ENCODE data around the gene PDXK.

The PDXK gene

DNA sequence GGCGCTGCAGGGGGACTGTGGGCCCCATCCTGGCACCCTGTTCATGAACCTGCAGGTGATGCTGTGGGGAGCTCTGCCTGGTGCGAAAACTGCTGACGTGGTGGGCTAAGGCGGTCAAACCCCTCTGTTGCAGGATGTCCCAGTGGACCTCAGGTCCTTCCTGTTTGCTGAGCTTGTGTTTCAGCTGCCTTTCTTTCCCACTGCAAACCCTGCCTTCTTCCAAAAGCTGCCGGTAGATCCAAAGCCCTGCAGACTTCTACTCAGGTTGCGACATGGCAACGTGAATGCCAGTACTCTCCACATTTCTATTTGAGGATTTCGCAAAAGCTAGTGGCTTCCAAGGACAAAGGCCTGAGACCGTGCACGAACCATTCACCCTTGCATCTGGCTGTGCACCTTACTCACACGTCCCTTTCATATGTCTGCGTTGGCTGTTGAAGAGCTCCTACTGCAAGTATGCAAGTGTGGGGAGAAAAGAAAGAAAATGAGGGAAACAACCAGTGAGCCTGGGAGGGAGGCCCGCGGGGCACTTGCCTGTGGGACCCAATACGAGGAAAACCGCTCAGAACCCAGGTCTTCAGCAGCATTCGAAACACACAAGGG, 64.3 kb downstream of the PDXK start:
- DNase-seq: no peak

DNA sequence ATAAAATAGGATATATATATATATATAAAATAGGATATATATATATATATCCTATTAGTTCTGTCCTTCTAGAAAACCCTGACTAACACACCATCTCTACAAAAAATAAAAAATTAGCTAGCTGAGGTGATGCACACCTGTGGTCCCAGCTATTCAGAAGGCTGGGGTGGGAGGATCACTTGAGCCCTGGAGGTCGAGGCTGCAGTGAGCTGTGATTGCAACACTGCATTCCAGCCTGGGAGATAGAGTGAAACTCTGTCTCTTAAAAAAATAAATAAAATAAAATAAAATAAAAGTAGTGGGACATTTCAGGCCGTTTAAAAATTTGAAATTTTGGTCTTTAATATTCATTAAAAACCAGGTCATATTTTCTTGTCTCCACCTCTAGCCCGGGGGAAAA, 66.2 kb downstream of the PDXK start:
- no peak for DNase-seq

DNA sequence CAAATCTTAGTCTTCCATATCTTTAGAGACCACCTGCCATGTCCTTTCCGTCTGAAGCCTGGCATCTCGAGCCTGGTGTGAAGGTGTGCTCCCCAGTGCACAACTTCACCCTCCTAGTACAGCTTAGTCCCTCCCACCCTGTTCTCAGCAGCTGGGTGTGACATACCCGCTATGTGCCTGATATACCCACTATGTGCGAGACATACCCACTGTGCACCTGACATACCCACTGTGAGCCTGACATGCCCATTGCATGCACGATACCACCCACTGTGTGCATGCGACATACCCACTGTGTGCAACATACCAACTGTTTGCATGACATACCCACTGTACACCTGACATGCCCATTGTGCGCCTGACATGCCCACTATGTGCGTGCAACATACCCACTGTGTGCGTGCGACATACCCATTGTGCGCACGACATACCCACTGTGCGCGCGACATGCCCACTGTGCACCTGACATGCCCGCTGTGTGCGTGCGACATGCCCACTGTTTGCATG, 67.4 kb downstream of the PDXK start:
- no peak for DNase-seq

DNA sequence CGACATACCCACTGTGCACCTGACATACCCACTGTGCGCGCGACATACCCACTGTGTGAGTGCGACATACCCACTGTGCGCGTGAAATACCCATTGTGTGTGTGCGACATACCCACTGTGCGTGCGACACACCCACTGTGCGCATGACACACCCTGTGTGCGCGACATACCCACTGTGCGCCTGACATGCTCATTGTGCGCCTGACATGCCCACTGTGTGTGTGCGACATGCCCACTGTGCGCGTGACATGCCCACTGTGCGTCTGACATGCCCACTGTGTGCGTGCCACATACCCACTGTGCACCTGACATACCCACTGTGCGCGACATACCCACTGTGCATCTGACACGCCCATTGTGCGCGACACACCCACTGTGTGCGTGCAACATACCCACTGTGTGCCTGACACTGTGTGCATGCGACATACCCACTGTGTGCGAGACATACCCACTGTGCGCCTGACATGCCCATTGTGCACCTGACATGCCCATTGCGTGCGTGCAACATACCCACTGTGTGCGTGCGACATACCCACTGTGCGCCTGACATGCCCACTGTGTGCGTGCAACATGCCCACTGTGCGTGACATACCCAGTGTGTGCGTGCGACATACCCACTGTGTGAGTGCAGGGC, 68.0 kb downstream of the PDXK start:
- DNase-seq: no peak

DNA sequence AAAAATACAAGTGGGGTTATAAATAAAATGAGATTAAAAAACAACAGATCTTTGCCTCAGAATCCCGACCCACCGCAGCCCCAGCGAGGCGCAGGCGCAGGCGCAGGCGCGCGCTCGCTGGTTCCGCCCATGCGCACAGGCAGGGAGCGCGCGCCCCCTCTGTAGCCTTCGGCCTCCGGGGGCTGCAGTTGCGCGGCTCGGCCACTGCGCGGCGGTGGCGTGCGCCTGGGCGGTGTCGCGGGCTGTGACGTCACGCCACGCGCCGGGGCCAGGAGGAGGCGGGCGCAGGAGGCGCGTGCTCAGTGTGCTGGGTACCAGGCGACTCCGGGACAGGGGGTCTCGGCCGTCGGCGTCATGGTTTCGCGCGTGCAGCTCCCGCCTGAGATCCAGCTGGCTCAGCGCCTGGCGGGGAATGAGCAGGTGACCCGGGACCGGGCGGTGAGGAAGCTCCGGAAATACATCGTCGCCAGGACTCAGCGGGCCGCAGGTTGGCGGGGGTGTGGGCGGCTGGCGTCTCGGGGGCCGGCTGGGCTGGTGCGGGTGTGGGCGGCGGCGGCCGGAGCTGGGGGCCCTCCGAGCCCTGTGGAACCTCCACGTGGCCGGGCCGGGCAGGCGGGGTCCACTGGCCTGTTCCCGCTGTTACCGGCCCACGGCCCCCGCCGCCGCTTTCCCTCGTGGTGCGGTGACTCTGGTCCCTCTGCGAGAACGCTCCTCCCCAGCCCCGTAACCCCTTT, 70.5 kb downstream of the PDXK start, which contains the start of gene RRP1:
RRP1 (plus strand) TSS at position 302 of the 734 bp plus-strand sequence; CDS start at position 355, 53 bp downstream.
- DNase-seq: peak; percentile 93 to 96

DNA sequence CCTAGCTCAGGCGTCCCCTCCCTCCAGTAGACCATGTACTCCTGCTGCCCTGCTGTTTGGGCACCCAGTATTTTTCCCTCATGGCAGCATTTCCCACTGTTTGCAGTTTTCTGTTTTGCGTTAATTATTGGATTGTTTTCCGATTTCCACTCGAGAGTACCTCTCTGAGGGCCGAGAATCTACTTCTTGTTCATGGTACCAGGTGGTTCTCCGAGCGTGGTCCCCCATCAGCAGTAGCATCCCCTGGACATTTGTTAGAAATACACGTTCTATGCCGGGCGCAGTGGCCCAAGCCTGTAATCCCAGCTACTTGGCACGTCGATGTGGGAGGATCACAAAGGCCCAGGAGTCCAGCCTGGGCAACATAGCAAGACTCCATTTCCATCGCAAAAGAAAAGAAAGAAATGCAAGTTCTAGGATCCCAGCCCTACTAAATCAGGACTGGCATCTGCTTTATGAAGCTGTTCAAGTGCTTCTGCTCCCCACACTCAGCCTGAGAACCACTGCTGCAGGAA, 71.1 kb downstream of the PDXK start:
- no peak for DNase-seq

DNA sequence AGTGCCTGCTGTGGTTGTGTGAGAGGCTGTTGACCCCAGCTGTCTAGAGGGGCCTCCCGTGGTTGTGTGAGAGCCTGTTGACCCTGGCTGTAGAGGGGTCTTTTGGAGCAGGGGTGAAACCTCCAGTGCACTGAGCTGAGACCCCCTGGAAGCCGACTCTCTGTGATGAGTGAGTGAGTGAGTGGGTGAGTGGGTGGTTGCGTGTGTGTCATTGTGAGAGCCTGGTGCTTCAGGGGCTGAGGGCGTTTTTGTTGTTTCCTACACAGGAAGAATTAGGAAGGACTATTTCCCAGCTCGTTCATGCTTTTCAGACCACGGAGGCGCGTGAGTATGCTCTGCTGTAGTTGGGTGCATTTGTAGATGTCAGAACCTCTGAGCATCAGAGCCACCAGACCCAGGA, 73.5 kb downstream of the PDXK start:
- no peak for DNase-seq

DNA sequence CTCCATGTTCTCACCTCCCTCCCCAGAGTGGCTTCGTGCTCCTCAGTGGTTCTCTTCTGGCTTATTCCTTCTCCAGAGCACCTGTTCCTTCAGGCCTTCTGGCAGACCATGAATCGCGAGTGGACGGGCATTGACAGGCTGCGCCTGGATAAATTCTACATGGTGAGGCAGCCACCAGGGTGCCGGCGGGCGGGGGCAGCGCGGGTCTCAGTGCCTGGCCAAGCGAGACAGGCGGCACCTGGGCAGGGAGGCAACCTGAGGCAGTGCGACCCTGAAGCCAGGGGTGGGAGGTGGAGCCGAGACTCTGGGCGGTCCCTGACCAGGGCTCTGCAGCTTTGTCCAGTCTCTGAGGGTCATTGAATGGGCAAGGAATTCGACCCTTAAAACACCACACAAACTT, 74.3 kb downstream of the PDXK start:
- DNase-seq: no peak

DNA sequence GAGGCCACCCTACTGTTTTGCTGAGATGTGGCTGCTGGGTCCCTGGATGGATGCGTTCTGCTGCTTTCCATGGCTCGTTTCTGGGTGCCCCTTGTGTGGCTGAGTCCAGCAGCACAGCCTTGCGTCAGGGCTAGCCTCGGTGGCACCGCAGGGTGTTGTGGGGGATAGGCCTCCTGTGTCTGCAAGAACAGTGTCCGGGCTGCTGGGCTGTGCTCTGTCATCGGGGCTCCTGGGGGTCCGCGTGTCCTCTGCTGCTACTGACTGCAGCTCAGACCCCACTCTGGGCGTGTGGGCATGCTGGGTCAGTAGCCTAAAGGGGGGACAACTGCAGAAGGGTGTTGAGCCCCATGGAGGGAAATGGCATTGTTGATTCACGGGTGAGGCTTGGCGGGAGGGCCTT, 75.4 kb downstream of the PDXK start:
- DNase-seq: no peak

DNA sequence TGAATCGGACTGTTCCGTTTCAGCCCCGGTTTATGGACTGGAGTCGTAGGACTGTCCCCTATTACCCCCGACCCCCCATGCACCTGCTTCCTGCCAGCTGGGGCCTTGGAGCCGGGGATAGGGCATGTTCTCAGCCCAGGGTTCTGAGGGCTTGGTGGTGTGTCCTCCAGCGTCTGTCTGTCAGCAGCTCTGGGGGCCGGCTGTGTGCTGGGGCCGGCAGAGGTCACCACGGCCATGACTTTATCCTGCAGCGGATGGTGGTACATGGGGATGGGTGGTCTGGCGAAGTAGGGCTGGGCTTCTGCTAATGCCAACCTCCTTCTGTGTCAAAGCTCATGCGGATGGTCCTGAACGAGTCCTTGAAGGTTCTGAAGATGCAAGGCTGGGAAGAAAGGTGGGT, 75.9 kb downstream of the PDXK start:
- DNase-seq: no peak

DNA sequence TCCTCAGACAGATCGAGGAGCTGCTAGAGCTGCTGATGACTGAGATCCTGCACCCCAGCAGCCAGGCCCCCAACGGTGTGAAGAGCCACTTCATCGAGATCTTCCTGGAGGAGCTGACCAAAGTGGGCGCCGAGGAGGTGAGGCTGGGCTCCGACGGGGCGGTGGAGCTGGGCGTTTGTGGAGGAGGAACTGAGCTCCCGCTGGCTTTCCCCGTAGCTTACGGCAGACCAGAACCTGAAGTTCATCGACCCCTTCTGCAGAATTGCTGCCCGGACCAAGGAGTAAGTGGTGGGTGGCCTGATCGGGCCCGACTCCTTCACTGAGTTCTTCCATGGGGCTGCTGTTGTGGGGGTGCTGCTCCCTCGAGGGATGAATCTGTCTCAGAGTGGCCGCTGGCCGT, 78.5 kb downstream of the PDXK start:
- DNase-seq: no peak

DNA sequence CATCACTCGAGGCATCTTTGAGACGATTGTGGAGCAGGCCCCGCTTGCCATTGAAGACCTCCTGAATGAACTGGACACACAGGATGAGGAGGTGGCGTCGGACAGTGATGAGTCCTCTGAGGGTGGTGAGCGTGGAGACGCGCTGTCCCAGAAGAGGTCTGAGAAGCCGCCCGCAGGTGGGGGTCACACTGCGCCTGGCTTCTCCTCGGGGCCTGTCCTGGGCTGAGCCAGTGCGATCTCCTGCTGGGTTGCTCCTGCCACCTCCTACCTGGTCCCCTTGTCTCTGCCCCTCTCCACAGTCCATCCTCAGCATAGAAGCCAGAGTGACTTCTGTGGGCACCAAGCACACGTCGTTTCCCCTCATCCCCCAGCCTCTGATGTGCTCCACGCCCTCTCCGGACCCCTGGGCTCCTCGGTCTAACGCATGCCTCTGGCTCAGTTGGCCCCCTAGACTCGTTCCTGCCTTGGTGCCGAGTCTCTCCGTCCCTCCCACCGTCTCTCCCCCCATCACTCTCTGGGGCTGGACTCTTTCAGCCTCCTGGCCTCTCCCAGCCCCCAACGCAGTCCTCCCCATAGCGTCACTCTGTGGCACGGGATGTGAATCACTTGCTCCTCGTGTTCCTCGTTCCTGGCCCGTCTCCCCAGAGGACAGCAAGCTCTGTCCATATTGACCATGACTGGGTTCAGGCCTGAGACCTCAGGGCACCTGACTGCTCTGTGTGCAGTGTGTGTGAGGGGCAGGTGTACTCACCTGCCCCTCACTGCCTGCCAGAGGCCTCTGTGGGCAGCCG, 79.2 kb downstream of the PDXK start:
- no peak for DNase-seq

DNA sequence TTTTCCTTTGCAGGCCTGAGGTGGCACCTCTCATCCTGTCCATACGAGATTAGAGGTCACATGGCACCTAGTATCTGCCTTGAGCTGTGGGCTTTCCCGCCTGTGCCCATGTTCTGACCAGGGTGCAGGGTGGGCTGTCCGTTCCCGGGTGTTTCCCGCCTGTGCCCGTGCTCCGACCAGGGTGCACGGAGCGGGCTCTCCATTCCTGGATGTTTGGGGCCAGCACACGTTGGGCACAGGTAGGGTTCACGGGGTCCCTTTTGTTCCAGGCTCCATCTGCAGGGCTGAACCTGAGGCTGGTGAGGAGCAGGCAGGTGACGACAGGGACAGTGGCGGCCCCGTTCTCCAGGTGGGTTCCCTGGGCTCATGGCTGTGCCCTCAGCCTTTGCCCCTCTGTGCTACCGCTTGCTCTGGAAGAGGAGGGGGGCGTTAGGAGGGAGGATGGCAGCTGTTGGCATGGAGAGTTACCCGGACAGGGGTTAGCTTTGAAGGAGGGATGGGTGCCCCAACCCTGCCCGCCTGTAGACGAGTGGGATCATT, 80.4 kb downstream of the PDXK start:
- no peak for DNase-seq

DNA sequence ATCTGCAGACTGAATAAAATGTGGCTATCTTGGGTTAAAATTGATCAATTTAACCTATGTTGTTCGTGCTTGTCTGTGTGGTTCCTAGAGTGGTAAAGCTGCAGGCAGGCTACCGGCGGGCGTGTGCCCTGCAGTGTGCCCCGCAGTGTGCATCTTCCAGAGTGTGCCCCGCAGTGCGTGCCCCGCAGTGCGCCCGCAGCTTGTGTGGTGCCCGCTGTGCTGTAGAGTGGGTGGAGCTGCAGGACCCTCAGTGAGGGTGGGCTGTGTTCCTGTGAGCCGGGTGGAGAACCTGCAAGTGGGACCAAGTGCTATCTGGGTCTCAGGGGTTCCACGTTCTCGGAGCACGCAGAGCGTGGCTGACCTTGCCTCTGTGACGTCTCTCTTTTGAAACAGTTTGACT, 81.2 kb downstream of the PDXK start:
- DNase-seq: no peak

DNA sequence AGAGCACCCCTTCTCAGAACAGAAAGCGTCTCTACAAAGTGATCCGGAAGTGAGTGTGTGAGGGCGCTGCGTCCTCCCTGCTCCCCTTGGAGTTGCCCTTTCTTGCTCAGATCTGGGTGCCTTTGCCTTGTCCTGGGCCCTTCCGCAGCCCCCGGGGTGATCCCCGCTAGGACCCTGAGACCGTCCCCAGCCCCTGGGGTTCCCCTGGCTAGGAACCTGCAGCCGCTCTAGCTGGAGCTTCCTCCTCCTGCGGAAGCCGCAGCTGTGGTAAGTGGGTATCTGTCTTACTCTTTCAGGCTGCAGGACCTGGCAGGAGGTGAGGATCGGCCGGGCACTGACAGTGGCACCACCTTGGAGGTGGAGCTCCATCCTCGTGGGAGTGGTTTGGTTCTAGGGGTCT, 81.6 kb downstream of the PDXK start:
- no peak for DNase-seq

DNA sequence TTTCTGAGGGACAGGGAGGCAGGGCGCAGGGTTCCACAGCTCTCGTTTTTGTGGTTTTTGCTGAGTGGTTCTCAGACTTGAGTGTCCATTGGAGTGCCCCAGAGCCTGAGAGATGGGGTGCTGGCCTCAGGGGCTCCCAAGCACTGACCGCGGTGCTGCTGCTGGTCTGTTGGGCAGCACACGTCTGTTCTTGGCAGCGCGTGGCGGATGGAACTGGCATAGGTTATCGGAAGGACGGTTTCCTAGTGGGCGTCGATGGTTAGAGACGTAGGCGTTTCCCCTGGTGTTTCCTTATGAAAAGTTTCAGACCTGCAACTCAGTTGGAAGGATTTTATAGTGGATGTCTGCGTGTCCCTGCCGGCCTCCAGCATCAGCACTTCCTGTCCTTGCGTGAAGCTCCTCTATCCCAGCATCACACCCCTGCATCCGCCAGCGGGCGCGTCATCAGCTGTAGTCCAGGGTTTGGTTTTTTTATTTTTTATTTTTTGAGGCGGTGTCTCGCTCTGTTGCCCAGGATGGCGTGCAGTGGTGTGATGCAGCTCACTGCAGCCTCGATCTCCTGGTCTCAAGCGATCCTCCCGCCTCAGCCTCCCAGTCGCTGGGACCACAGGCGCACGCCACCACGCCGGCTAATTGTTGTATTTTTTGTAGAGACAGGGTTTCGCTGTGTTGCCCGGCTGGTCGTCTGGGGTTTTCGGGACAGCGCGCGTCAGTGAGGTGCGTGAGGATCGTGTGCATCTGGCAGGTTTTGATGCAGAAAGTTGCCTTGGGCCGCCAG, 82.3 kb downstream of the PDXK start:
- DNase-seq: no peak

DNA sequence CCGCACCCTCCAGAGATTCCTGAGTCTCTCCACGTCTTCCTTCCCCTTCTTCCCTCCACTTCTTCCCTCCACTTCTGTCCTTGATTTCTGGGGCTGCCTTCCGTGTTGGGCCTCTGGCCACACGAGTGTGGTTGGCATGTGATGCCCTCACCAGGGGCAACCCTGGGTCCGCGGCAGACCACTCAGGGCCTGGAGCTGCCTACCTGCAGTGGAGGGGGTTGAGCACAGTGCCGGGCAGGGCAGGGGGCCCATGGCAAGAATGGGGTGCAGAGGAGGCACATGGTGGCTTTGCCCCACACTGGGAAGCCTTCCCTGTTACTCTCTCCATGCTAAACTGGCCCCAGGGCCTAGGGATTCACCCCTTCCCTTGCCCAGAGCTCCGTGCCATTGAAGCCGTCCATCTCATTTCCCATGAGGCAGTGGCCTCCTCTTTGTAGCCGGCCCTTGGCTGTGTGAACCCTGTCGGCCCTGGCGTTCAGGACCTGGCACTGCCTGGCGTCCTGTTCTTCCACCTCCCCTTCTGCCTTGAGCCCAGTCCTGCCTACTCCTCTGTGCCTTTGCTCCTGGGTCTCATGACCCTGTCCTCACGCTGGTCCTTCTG, 83.9 kb downstream of the PDXK start:
- no peak for DNase-seq

DNA sequence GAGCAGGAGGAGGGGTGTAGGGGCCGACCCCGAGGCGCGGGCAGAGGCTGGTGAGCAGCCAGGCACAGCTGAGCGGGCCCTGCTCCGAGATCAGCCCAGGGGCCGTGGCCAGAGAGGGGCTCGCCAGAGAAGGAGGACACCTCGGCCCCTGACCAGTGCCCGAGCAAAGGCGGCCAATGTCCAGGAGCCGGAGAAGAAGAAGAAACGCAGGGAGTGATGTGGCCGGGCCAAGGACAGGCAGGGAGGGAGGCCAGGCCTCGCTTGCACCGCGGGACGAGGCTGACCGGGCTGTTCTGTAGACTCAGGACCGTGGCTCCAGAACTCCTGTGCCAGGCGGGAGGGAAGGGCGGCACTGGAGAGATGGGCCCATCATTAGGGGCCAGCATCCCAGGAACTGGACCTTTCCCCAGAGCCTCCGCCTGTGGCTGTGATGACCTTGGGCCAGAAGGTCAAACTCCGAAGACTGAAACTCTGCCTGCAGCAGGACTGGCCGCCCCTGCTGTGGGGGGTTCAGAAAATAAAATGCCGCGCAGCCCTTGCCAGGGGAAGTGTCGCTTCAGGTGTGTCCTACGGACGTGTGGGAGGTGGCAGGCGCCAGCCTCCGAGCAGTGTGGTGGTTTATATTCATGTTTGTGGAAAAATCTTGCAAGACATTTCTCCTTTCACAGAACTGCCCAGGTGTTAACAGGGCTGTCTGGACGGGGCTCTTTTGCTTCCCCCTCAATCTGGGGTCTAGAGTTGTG, 84.8 kb downstream of the PDXK start:
- DNase-seq: no peak

DNA sequence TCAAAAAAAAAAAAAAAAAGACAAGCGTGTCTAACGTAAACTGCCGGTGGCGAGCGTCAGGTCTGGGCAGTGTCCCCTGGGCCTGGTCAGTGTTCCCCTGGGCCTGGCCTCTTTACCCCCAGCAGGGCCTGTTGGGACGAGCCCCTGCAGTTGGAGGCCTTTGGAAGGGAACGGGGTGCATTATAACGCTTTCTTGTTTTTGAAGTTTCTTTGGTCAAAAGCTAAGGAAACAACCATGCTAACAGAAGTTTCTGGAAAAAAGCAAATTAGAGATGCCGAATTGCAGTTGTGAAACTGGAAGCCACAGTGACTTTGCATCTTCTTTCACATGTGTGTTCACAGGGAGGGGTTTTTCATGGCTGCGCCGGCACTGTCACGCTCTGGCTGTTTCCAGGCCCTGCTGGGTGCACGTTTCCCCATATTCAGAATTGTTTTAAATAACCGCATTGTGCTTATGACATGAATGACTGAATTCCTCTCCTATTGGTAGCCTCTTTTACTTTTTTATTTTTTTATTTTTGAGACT, 86.4 kb downstream of the PDXK start:
- DNase-seq: peak; percentile 13 to 82

DNA sequence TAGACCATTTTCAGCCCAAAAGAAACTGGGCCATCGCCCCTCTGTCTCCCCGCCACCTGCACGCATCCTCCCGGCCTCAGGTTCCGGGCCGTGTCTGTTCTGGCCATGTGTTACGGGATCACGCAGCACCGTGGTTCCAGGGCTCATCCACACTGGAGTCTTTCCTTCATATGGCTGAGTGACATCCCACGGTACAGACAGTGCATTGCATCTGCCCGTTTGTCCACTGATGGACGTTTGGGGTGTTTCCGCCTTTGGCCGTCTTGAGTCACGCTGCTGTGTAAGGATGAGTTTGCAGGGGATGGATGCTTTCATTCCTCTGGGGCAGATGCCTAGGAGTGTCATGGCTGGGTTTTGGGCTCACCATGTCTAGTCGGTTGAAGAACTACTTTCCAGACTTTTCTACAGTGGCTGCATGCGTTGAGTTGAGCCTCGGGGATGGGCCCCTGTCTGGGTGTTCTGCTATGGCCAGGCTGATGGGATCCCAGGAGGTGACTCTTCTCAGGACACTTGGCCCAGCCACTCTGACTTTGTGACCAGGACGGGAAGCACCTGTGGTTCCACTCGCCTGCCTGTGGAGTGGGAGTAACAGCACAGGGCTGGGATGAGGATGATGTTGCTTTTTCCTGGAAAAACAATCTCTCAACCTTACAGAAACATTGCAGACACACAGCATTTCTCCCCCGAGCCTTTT, 87.2 kb downstream of the PDXK start:
- no peak for DNase-seq

Measured in CD4-positive, alpha-beta T cell treated with Interleukin-1 beta for 1 hour (primary cell).